SIG-M5 treated with dmso at 0.1 percent for 504 hours (cell line): ENCODE data around the gene YTHDF1.

Experiments
- DNase-seq: peaks from one replicate; lab custom pipeline; 2025; ENCODE audit not compliant: unreplicated experiment; lab: John Stamatoyannopoulos, UW

Gene YTHDF1

GRCh38 chr20:63186528-63187316 is 29.2 kb downstream of the YTHDF1 start:
- DNase-seq: peak; percentile 35

GRCh38 chr20:63186084-63186483 is 29.8 kb downstream of the YTHDF1 start:
- DNase-seq: no peak

DNA sequence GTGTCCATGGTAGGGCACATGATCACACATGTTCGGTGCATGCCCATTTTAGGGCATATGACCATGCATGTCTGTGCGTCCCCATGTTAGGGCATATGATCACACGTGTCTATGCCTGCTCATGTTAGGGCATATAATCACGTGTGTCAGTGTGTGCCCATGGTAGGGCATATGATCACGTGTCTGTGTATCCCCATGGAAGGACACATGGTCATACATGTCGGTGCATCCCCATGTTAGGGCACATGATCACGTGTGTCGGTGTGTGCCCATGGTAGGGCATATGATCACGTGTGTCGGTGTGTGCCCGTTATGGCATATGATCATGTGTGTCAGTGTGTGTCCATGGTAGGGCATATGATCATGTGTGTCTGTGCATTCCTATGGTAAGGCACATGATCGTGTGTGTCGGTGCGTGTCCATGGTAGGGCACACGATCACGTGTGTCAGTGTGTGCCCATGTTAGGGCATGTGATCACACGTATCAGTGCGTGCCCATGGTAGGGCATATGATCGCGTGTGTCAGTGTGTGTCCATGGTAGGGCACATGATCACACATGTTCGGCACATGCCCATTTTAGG is 30.6 kb downstream of the YTHDF1 start:
- no peak for DNase-seq

- DNase-seq: peak; percentile 22
These were observed 32.3 kb downstream of the YTHDF1 start for GRCh38 chr20:63183422-63184146.

GRCh38 chr20:63182946-63183415 is 33.0 kb downstream of the YTHDF1 start:
- no peak for DNase-seq

- no peak for DNase-seq
These were observed 33.5 kb downstream of the YTHDF1 start for GRCh38 chr20:63182425-63182824.

DNA sequence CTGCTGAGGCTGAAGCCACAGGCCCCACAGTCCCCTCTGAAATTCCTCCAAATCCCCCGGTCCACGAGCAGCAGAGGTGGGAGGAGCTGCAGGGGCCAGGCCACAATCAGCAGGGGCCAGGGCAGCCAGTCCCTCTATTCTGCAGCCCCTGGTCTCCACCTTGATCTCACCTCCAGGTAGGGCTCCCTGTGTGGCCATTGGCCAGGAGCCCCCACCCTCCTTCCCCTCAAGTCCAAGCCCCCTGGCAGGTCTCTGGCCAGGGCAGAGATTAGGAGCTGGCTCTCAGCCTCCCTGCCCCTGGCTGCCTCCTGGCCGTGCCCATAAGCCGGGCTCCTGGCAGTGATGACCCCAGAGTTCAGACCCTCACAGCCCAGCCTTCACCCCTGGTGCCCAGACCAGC is 34.7 kb downstream of the YTHDF1 start:
- no peak for DNase-seq

DNA sequence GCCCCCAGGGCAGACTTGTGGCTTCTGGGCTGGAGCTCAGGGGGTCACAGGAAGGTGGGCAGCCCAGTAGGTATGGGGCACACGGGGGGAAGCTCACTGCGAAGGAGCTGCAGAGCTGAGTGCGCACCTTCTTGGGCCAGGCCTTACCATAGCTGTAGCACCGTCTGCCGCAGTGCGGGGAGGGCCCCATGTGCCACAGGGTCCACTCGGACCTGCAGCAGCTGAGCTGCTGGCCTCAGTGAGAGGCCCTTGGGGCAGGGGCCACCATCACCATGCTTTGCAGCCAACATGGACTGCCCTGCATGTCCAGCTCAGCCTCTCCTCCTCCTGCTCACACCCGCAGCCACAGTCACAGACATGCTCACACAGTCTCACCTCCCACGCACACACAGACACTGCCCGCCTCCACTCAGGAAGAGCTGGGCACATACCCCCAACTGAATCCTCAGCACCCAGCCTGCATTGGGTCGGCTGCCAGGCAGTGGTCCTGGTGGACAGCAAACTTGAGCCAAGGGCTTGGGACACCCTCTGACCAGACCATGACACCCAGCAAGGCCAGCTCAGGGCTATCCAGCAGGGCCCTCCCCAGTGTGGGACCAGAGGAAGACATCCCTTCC is 35.3 kb downstream of the YTHDF1 start:
- no peak for DNase-seq

GRCh38 chr20:63179687-63180568 is 36.0 kb downstream of the YTHDF1 start:
- DNase-seq: no peak

DNA sequence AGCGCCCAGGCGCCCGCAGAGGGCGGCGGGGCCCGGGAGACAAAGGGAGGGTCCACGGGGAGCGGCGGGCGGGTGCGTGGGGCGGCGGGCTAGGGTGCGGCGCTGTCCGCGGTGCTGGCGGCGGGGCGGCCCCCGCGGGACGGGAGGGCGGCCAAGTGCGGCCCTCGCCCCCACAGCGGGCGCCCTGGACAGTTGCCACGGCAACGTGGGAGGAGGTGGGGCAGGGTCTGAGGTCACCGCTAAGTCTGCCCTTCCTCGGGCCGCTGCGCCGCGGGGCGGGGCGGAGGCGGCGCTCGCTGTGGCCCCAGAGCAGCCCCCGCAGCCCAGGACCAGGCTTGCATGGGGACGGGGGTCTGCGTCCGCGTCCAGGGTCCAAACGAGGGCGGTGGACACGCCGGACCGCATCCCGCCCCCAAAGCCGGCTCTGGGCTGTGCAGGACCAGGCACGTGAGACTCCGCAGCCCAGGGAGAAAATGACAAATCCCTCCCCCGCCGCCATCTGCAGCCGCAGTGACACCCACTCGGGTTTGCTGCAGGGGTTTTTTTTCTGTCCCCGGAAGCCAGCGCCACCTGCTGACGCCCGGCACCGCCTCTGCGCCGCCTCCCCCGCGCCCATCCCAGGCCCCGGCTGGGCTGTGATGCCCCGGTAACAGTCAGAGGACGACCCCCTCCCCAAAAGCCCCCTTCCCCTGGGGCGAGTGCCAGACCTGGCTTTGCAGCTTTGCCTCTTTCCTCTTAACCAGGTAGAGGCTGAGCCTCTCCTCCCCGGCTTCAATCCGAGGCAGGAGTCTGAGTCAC is 36.8 kb downstream of the YTHDF1 start:
- DNase-seq: peak; percentile 59

GRCh38 chr20:63178446-63178820 is 37.5 kb downstream of the YTHDF1 start:
- no peak for DNase-seq

- DNase-seq: no peak
These were observed 38.0 kb downstream of the YTHDF1 start for GRCh38 chr20:63177785-63178445.

DNA sequence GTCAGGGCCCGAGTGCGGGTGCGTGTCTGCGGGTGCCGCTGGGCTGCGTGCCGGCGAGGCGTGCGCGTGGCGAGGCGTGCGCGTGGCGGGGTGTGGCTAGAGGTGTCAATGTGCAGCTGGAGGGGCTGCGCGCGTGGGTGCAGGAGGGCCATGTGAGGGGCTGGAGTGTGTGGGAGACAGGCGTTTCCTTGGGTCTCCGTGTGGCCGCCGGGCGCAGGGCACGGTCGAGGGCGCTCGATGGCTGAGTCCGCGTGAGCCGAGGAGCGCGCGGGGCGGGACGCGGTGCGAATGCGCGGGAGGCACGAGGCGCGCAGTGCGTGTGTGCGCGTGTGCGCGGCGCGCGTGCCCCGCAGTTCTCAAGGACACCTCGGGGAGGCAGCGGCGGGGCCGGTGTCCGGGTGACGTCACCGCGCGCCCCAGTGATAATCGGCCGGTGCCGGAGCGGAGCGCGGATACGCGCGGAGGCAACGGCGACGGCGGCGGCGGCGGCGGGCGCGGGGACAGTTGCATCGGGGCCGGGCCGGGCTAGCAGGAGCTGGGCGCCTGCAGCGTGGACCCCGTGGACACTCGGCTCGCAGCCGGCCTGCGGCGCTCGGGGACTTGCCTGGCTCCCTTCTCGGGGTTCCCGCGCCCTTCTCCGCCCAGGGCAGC is 38.7 kb downstream of the YTHDF1 start:
- DNase-seq: no peak

DNA sequence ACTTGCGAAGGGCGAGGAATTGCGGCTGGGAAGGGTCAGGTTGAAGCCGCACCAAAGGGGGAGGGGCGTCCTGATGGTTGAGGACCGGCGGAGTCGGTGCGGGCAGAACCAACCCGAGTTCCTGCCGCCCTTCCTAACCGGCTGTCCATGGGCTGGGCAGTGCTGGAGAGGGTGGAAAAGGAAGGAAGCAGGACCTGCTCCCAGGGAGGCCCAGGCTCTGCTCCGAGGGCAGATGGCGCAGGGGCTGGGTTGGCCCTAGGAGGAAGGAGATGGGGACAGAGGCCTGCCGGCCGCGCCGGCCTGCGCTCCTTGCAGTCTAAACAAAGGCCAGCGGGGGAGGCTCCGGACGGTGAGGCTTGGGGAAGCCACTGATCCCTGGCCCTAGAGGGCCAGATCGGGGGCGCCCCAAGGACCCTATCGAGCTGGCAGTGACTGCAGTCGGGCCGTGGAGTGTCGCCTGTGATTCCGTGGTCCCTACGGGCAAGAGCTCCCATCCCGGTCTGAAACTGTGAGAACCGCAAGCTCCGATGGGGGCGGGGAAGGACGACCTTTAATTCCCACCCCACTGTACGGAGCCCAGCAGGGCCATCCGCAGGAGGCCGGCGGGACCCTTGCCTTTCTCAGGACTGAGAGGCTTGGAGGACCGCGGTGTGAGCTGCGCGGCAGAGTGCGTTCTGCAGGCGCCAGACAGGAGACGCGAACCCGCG is 39.4 kb downstream of the YTHDF1 start:
- no peak for DNase-seq

- no peak for DNase-seq
These were observed 39.9 kb downstream of the YTHDF1 start for GRCh38 chr20:63176034-63176426.

- DNase-seq: no peak
These were observed 40.7 kb downstream of the YTHDF1 start for GRCh38 chr20:63175038-63175895.

- DNase-seq: no peak
These were observed 41.5 kb downstream of the YTHDF1 start for GRCh38 chr20:63174309-63175037.
